GM18511 (cell line): ENCODE measurements around the gene TSPAN3.

Experiments
- ATAC-seq: cut with Tn5 transposase; IDR thresholded peaks from one replicate; pipeline ENCODE4 v1.9.1; 2021; ENCODE audit warnings: mild to moderate bottlenecking, moderate library complexity; ENCODE audit not compliant: unreplicated experiment

Gene TSPAN3

DNA sequence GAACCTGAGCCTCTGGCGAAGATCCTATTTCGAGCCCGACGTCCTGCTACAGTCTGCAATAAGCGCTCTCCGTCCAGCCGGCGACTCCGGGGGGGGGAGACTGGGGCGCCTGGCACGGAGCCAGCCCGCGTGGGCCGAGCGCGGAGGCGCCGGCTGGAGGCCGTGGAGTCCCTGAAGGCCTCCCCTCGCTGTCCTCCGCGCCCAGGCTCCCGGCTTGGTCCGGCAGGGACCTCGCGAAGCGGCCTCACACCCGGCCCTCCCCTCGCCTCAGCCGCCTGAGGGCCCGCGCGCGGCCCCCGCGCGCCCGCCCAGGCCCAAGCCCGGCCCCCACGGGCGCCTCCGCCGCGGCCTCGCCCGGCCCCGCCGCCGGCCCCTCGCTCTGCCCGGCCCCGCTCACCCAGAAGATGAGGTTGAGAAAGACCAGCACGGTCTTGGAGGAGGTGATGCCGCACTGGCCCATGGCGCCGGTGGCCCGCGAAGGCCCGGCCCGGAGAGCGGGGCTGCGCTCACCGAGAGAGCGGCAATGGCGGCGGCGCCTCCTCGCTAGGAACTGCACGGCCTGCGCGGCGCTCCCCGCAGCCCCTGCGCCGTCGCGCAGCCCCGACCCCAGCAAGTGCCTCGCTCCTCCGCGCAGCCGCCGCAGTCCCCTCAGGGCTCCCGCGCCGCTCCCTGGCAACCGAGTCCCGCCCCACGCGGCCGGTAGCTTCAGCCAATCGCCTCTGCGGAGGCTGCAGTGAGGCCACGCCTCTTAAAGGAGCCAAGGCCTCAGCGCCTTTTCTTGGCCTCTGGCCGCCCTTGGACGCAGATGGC is at the start of gene TSPAN3:
Gene TSPAN3, minus strand, starts transcription at position 615 of the 810 bp plus-strand sequence. Its CDS starts 155 bp downstream, at position 460.
- peak; percentile 92 for ATAC-seq

DNA sequence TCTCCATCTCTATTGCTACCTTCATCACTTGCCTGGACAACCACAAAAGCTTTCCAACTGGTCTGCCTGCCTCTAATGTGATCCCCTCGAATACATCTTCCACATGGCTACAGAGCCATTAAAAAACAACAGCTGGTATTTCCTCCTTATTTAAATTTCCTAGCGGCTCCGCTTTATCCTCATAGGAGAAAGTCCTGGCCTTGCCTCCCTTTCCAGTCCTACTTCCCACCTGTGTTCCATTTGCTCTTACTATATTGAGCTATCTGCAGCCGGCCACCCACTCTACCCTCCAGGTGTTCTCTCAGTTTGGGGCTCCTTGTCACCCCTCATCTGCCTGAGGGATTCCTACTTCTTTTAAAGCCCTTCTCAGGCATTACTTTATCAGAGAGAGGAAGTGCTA is 49.7 kb upstream of the TSPAN3 start:
- ATAC-seq: no peak

GRCh38 chr15:77119446-77119845 is 48.5 kb upstream of the TSPAN3 start:
- ATAC-seq: no peak

DNA sequence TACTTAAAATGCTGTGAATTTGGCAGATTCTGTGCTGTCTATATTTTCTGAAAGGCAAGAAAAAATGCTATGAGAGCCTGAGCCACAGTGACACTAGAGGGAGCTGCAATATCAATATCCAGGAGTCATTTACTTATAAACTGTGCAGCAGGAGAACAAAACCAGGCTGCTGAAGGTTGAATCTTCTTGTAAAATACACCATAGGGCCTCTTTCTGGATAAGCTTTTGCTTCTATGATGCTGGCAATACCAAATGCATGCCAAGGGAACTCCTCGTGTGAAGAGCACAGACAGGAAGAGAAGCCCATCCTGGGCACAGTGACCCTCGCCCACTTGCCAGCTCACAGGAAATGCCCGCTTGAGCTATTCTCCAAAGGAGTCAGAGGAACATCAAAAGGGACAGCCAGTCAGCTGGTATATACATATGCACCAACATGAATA is 48.0 kb upstream of the TSPAN3 start:
- no peak for ATAC-seq

DNA sequence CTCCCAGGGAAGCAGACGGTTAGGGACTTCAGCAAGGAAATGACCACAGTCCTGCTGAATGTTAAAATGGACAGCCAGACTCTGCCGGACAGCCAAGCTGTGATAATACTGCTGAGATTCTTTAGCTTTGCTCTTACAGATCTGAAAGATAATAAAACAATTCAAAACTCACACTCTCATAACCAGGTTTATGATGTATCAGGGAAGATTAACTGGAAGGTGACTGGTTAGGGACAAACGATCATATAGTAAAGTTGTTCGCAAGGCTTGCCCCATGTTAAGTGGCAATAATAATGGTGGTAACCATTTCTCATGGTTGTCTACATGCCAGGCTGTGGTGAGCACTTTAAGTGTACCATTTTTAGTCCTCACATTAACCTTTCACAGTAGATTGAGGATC is 44.3 kb upstream of the TSPAN3 start:
- no peak for ATAC-seq

DNA sequence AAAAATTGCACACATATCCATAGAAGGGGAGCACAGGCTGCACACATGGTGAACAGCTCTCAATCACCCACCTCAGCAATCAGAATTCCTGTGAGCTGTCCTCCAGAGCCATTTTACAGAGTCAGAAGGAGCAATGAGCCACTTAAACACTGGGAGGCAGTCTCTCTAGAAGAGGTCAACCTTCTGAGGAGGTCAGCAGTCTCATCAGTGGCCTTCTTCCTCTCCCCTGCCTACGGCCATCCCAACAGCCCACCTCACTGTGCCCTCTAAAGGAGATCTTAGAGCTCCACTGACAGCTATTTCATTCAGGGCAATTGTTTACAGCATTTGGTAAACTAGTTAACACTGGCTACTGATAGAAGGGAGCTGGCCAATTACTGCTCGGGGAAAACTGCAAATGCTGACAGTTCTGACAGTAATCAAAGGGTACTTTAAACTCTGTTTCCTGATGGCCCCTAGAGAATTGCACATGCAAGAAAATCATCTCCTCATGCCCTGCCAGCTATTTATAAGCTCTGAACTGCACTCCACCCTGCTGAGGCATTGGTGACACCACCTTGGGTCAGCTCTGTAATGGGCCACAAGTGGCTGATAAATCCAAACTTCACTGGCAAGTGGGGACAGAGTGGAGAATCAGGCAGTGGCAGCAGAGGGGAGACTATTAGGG is 42.1 kb upstream of the TSPAN3 start:
- no peak for ATAC-seq

DNA sequence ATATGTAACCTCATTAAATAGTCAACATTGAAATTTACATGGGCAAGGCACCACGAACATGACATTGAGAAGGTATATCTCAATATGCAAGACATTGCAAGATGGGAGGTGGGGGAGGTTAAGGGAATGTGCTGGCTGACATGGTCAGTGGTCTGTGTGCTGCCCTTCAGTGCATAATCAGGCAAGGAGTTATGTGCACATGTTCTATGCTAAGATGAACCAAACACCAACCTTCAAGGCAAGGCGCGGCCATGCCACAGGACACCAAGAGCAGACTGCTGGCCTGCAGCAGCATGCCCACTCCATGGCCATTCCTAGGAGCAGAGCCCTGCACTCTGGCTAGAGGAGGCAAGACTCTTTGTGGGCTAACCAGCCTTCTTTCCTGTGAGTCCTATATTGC is 40.9 kb upstream of the TSPAN3 start:
- no peak for ATAC-seq

- ATAC-seq: no peak
Observed at GRCh38 chr15:77107531-77108355, 36.8 kb upstream of the TSPAN3 start.

DNA sequence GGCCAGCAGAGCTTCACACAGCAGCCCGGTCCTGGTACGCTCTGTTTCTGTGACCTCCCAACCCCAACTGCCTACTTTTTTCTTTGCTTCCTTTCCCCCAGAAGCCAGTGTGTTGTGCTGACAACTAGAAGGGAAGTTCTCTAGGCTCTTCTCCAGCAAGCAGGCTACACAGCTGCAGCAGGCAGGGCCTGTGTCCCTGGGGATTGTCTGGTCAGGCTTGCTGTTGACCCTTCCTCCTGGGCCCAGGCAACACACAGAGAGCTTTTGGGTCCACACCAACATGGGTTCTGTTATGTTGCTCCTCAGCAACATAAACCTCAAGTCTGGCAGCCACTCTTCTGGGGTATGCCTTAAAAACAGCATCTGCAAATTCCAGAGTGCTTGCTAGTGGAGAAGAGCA is 36.2 kb upstream of the TSPAN3 start:
- no peak for ATAC-seq

- no peak for ATAC-seq
Observed at GRCh38 chr15:77104155-77104554, 33.2 kb upstream of the TSPAN3 start.

- ATAC-seq: no peak
Observed at GRCh38 chr15:77099741-77100463, 29.0 kb upstream of the TSPAN3 start.

DNA sequence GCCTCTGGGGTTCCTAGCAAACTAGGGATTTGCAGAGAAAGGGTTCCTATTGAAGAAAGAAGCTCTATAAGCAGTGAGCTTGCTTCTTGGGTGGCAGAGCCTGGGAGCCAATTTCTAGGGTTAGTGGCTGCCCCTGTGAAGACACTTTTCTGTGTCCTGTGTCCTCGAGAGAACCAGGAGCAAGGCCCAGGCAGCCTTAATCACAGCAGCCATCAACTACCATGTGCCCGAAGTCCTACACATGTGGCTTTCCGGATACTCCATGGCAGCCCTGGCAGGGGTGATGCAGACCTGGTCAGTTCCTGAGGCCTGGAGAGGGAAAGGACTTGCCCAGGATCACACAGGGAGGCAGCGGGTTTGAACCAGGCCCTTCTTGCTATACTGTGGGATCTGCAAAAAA is 27.7 kb upstream of the TSPAN3 start:
- no peak for ATAC-seq

DNA sequence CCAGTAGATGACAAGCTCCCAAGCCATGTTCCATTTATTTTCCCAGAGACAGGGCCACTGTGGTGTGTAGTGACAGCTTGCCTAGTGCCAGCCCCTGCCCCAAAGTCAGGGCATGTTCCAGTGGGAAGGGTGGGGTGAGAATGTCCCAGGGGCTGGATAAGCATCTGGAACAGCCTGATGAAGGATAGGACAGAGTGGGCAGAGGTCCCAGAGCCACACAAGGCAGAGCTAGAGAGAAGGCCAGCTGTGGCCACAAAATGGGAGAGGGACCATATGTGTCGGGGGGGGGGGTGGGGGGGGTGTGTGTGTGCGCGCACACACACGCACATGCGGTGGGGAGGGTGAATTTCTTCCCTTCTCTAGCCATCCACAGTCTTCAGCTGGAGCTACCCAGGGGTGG is 27.0 kb upstream of the TSPAN3 start:
- ATAC-seq: no peak

GRCh38 chr15:77097248-77097721 is 26.4 kb upstream of the TSPAN3 start:
- ATAC-seq: no peak

DNA sequence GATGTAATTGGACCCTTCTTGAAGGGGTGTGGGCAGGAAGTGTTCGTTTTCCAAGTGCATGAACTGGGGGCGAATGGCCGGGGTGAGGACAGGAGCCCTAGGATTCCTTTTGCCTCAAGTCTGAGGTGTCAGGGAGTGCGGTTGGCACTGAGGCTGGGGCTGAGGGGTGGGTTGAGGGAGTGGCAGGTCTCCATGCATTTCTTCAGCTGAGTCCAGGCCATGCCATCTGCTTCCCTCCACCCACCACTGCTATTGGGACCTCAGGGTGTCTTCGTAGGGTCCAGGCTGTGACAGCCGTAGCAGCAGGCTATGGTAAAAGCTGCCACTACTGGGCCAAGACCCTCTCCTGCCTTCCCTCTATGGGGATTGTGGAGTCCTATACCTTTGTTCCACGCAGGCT is 25.6 kb upstream of the TSPAN3 start:
- ATAC-seq: no peak

- no peak for ATAC-seq
Observed at GRCh38 chr15:77096138-77096537, 25.2 kb upstream of the TSPAN3 start.

DNA sequence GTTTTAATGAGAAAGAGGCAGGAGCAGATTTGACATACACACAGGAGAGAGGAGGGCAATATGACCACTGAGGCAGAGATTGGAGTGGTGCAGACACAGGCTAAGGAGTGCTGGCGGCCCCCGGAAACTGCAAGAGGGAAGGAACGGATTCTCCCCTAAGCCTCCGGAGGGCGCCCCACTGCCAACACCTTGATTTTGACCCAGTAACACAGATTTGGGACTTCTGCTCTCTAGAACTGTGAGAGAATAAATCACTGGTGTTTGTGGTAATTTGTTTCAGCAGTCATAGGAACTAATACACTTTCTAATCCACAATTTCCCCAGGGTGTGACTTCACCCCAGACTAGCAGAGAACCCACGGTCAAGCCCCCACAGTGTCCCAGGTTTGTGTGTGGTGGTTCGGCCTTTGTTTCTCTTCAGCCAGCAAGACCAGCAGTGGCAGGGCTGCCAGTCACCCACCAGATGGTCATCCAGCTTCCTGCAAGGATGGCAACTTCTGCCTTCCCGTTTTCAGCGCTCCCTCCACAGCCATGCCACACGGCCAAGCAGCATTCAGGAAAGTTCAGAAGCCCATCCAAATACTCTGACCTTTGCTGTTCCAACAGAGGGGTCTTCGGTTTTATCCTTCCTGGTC is 23.6 kb upstream of the TSPAN3 start:
- ATAC-seq: no peak

- no peak for ATAC-seq
Observed at GRCh38 chr15:77093436-77093835, 22.5 kb upstream of the TSPAN3 start.

DNA sequence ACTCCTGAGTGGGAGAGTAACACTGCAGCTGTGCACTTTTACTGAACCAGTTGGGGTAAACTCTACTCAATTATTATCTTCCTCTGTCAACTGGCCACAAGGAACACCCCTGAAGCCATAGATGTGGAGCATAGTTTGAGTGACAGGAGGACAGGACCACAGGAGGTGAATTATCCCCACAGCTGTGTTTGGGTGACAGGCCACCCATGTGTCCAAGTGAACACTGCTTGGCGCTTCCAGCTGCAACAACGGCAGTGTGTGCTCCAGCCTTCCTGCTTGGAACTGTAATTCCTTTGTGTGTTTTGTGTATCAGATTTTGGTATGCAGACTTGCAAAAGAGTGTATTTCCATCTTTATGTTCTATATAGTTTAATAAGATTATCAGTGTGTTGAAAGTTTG is 20.2 kb upstream of the TSPAN3 start:
- ATAC-seq: no peak

GRCh38 chr15:77087213-77087612 is 16.3 kb upstream of the TSPAN3 start:
- no peak for ATAC-seq
